Liver (tissue), 3 donors: ENCODE measurements around the gene CACHD1.

Experiments used
- ATF3 ChIP-seq: IDR thresholded peaks from 2 replicates; pipeline ENCODE4 v1.6.1; 2016; ENCODE audit warnings: antibody characterized with exemption
- CTCF ChIP-seq: fragments of 150-350 bp; IDR thresholded peaks from 2 replicates; pipeline ENCODE4 v1.5.1; 2017; ENCODE audit warnings: improper control_type of control experiment, low read depth, low read length; ENCODE audit not compliant: missing input control
- EGR1 ChIP-seq, 2 donors: IDR thresholded peaks; 2 replicates each; pipeline ENCODE4 v1.6.1; 2016 to 2018; ENCODE audit warnings: antibody characterized with exemption in 2 of 2, low read depth in 2 of 2
- GABPA ChIP-seq, 2 donors: IDR thresholded peaks in 1 of 2; conservative IDR thresholded peaks in 1 of 2; 2 replicates each; pipeline ENCODE4 v1.6.1; 2016; ENCODE audit warnings: antibody characterized with exemption in 2 of 2, mild to moderate bottlenecking in 1 of 2, moderate library complexity in 1 of 2
- HNF4A ChIP-seq, 2 donors: conservative IDR thresholded peaks; 2 replicates each; pipeline ENCODE4 v1.6.1; 2016; ENCODE audit warnings: antibody characterized with exemption in 2 of 2, mild to moderate bottlenecking in 2 of 2
- JUND ChIP-seq, 2 donors: IDR thresholded peaks; 2 replicates each; pipeline ENCODE4 v1.6.1; 2016; ENCODE audit warnings: antibody characterized with exemption in 2 of 2
- MAX ChIP-seq: IDR thresholded peaks from 2 replicates; pipeline ENCODE4 v1.6.1; 2016; ENCODE audit warnings: antibody characterized with exemption
- RAD21 ChIP-seq, 2 donors: IDR thresholded peaks; 2 replicates each; pipeline ENCODE4 v1.6.1; 2016; ENCODE audit warnings: antibody characterized with exemption in 2 of 2, mild to moderate bottlenecking in 2 of 2
- REST ChIP-seq: IDR thresholded peaks from 2 replicates; pipeline ENCODE4 v1.6.1; 2016; ENCODE audit warnings: antibody characterized with exemption, mild to moderate bottlenecking
- TAF1 ChIP-seq: conservative IDR thresholded peaks from 2 replicates; pipeline ENCODE4 v1.6.1; 2016; ENCODE audit warnings: antibody characterized with exemption, mild to moderate bottlenecking
- ZBTB33 ChIP-seq: IDR thresholded peaks from 2 replicates; pipeline ENCODE4 v1.6.1; 2016; ENCODE audit warnings: antibody characterized with exemption
- donor health status: healthy.
- donor health status: healthy.

- TF ChIP-seq RAD21 (IDR thresholded peaks at IDR 0.05), result no peak
- no peak for TF ChIP-seq REST
- no peak for TF ChIP-seq EGR1 (IDR thresholded peaks at IDR 0.05; ENCODE audit: low read depth in 2 of 2)
- TF ChIP-seq JUND (IDR thresholded peaks at IDR 0.05), result no peak
- TF ChIP-seq HNF4A (conservative IDR thresholded peaks at IDR 0.05), result no peak
- no peak for TF ChIP-seq TAF1
- no peak for TF ChIP-seq CTCF
- TF ChIP-seq ATF3, result no peak
- no peak for TF ChIP-seq GABPA (IDR thresholded peaks at IDR 0.05 in 1 of 2, conservative IDR thresholded peaks at IDR 0.05 in 1 of 2)
- TF ChIP-seq ZBTB33, result no peak
- TF ChIP-seq MAX, result no peak
Observed at GRCh38 chr1:64578270-64578973, 108.5 kb downstream of the CACHD1 start.
